Right lobe of liver (tissue), 6 donors: Measurements from ENCODE around the gene REPS2. TPM values are rescaled to one million over a fixed set of nuclear protein-coding genes. Genes with fewer than 3 reads are reported as not detected.
A peak's percentile ranks its signal among the peaks of the same experiment; 100 is the strongest.

ENCODE experiments used
- ATAC-seq, 4 donors: fragments of 200-7000 bp; cut with Tn5 transposase; one replicate each; pipeline ENCODE4 v1.9.1; 2020; ENCODE audit warnings: mild to moderate bottlenecking in 4 of 4, moderate library complexity in 4 of 4
- DNase-seq, 3 donors: peaks; one replicate each; pipeline ENCODE4 v3.0.0-alpha.2; 2020
- H3K27ac ChIP-seq, 3 donors: fragments of 200-600 bp; one replicate each; pipeline ENCODE4 v1.8.0; 2022
- H3K27me3 ChIP-seq, 2 donors: fragments of 200-600 bp; one replicate each; pipeline ENCODE4 v1.8.0; 2022
- H3K36me3 ChIP-seq, 4 donors: fragments of 200-600 bp; sonication (generic) in 1 of 4; one replicate each; pipeline versions ENCODE4 v1.5.1 to v1.8.0; 2017 to 2022; ENCODE audit warnings: control low read depth in 1 of 4
- H3K4me1 ChIP-seq, 4 donors: fragments of 200-600 bp; sonication (generic) in 1 of 4; one replicate each; pipeline versions ENCODE4 v1.5.1 to v1.8.0; 2017 to 2022; ENCODE audit warnings: control low read depth in 1 of 4
- H3K4me3 ChIP-seq, 3 donors: fragments of 200-600 bp; one replicate each; pipeline ENCODE4 v1.8.0; 2022
- H3K9me3 ChIP-seq, 4 donors: fragments of 200-600 bp; sonication (generic) in 1 of 4; one replicate each; pipeline versions ENCODE4 v1.5.1 to v1.8.0; 2017 to 2022; ENCODE audit warnings: control low read depth in 1 of 4
- CTCF ChIP-seq, 4 donors: fragments of 200-600 bp in 3 of 4; fragments of 450-650 bp in 1 of 4; IDR thresholded peaks; one replicate each; pipeline versions ENCODE4 v1.5.1 to v1.8.0; 2016 to 2022; ENCODE audit warnings: antibody characterized with exemption in 4 of 4, mild to moderate bottlenecking in 2 of 4
- POLR2A ChIP-seq: fragments of 450-650 bp; IDR thresholded peaks from one replicate; pipeline ENCODE4 v1.6.1; 2017; ENCODE audit warnings: antibody characterized with exemption, mild to moderate bottlenecking
- WGBS: methylation state at CpG from one replicate; pipeline ENCODE4 v1.1.6; 2018; ENCODE audit warnings: low coverage, low lambda C conversion rate; ENCODE audit not compliant: insufficient coverage; ENCODE audit errors: missing lambda C conversion rate; 5-methylcytosine and 5-hydroxymethylcytosine counted together
- intact Hi-C, 2 donors: fragments of 100-400 bp; cut with DNase I; formaldehyde crosslinking; loops; one replicate each; pipeline versions ENCODE4 v1.11.2 to v1.14.1; 2022
- total RNA-seq, 6 experiments: library from RNA; depleted of rRNA in 2 of 6; stranded (reverse); fragments of >200 nt in 2 of 6; fragmentation: NEBNext Ultra II Directional in 3 of 6; extraction: Animal tissue kit (Norgen Biotek cat#: 25700) in 3 of 6; gene quantifications; one replicate each; pipeline versions ENCODE4 v1.1.0 to v1.2.4, GENCODE V29; 2016 to 2023
- donor health status: DM: no; HTN: yes; CAD: no.
- donor health status: DM: no; HTN: no; CAD: no.
- donor health status: DM: no; HTN: no; CAD: no.
- donor health status: DM: no; HTN: yes; CAD: no.
- donor health status: DM: no; HTN: yes; CAD: no.

REPS2 gene
- total RNA-seq, 6 experiments from 2014 or later, result 6.0 to 16.7 (median 13.1) TPM

- no peaks in the 10 kb centered on the region for H3K36me3 ChIP-seq
- WGBS, result 31% methylated on average over 3 of the region's 3 CpGs
- ATAC-seq (no peak), DNase-seq (no peak)
- no peaks in the 10 kb centered on the region for H3K4me1 ChIP-seq
- no peaks in the 10 kb centered on the region for H3K9me3 ChIP-seq
- TF ChIP-seq CTCF (IDR thresholded peaks at IDR 0.05), result no peak
- TF ChIP-seq POLR2A, result no peak
- H3K4me3 ChIP-seq, result no peak overlapping the region
- intact Hi-C loops, result no loop called here
- no peak overlapping the region for H3K27ac ChIP-seq
- H3K27me3 ChIP-seq, result no peaks in the 10 kb centered on the region
These were observed 14.4 kb upstream of the REPS2 start for GRCh38 chrX:16931855-16932575.

GRCh38 chrX:16934185-16934584, 12.3 kb upstream of the REPS2 start:
- Histone ChIP-seq H3K27me3 (no peaks in the 10 kb centered on the region), H3K4me1 (no peaks in the 10 kb centered on the region), H3K9me3 (no peaks in the 10 kb centered on the region), H3K36me3 (no peaks in the 10 kb centered on the region), H3K4me3 (no peak overlapping the region), H3K27ac (no peak overlapping the region)
- TF ChIP-seq CTCF (IDR thresholded peaks at IDR 0.05) (no peak), POLR2A (no peak)
- intact Hi-C loops, result no loop called here
- WGBS, result 80% methylated on average over 2 of the region's 3 CpGs
- DNase-seq (no peak), ATAC-seq (no peak)

GRCh38 chrX:16946971-16947562, 609 bp downstream of the REPS2 start:
- ATAC-seq, result peak; percentile 57 to 77 (median 72)
- 43% methylated on average over 16 of the region's 43 CpGs for WGBS
- peak overlapping the region in 1 of 3 donors; percentile 43 for H3K27ac ChIP-seq
- no peak for TF ChIP-seq POLR2A
- no peak for TF ChIP-seq CTCF (IDR thresholded peaks at IDR 0.05)
- peak overlapping the region; percentile 49 to 64 (median 64) for H3K4me3 ChIP-seq
- no peaks in the 10 kb centered on the region for H3K4me1 ChIP-seq
- H3K36me3 ChIP-seq, result no peaks in the 10 kb centered on the region
- intact Hi-C loops, result no loop called here
- DNase-seq, result peak; percentile 31 to 71 (median 59)
- no peaks in the 10 kb centered on the region for H3K9me3 ChIP-seq
- H3K27me3 ChIP-seq, result no peaks in the 10 kb centered on the region

- no peak for TF ChIP-seq POLR2A
- no peak for TF ChIP-seq CTCF (IDR thresholded peaks at IDR 0.05)
- Histone ChIP-seq H3K36me3 (no peaks in the 10 kb centered on the region), H3K4me1 (peaks cover 0 to 3% (median 0%) of the 10 kb centered on the region in 4 donors), H3K27ac (no peak overlapping the region), H3K27me3 (no peaks in the 10 kb centered on the region), H3K4me3 (no peak overlapping the region), H3K9me3 (no peaks in the 10 kb centered on the region)
- intact Hi-C loops, result no loop called here
- ATAC-seq (no peak), DNase-seq (no peak)
- WGBS, result 43% methylated on average over 3 of the region's 4 CpGs
These were observed 4.0 kb downstream of the REPS2 start for GRCh38 chrX:16950423-16950822.
